Stimulated activated naive CD4-positive, alpha-beta T cell treated with Interleukin-2 at 50 U/mL for 16 hours (primary cell): ENCODE data around the gene CXorf58.
A peak's percentile ranks its signal among the peaks of the same experiment; 100 is the strongest.
"Not testable (repeated sequence)": the region's sequence is repeated elsewhere in the genome, so short reads cannot be mapped to it uniquely, and the experiment has no call there.

Experiments used
- DNase-seq: peaks from one replicate; lab custom pipeline; 2025; lab: John Stamatoyannopoulos, UW

CXorf58 gene

DNA sequence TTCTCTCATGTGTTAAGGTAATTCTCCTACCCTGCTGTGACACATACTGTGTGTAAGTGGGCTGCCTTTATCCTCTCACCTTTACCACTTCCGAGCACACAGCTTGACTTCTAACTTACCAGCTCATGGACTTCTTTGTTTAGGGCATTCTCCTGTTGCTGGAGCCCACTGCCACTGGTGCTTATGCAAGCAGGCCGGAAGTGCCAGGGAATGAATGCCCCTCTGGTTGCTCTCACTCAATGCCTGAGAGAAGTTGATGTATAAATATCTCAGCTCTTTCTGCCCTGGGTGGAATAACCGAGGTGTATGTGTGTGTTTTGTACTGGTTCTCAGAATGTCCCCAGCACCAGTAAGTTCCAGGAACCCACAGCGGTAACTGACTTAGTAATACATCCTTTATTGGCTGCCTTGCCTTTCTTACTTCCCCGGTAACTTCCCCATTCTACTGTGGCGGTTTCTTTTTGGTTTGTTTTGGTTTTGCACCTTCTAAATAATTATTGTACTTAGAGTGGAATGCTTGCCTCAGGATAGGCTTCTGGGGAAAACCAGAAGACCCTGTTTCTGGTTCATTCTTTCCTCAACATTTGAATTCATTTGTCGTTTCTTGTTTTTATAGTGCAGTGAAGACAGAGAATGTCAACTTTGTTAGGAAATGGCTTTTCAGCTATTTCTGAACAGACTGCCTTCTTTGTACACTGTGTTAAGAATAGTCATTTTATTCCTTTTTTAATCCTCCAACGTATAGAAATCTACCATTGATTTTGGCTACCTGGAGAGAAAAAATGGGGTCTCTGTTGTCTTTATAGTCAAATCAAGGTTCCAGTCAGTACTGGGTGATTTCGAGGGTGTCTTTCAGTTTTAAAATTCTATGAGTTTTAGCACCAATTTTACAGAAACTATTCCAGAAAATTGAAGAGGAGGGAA, 45.4 kb downstream of the CXorf58 start:
- DNase-seq: peak; percentile 30

DNA sequence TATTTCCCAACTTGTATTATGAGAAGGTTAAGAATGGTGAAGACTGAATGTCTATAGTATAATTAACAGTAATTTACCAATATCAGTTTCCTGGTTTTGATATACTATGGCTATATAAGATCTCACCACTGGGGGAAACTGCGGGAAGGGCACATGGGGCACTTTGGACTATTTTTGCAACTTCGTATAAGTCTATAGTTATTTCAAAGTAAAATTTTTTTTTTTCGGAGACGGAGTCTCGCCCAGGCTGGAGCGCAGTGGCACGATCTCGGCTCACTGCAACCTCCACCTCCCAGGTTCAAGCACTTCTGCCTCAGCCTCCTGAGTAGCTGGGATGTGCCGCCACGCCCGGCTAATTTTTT, 46.1 kb downstream of the CXorf58 start:
- no peak for DNase-seq

DNA sequence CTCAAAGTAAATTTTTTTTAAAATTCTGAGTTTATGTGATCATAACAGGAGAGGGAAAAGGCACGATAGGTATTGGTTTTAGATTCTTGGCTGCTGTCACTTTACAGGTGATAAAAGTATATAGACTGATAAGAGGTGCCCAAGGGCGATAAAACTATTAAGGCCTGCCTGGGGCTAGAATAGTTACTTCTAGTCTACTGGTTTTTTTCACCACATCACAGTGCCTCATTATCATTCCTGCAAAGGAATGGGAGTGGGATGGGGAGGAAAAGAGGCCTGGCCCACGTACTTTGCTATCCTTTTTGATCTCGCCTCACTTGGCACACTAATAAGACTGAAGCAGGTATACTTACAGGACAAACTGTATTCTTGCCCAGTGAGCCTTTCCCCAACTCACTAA, 46.6 kb downstream of the CXorf58 start:
- DNase-seq: no peak

DNA sequence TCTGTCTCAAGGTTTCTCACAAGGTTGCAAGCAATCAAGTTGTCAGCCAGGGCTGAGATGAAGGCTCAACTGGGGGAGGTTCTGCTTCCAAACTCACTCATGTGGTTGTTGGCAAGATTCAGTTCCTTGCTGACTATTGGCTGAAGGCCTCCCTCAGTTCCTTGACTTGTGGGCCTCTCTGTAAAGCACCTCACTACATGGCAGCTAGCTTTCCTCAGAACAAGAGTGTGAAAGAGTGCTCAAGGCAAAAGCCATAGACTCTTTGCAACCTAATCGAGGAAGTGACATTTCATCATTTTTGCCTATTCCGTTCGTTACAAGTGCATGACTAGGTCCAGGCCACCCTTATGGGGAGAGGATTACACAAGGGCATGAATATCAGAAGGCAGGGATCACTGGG, 52.0 kb downstream of the CXorf58 start:
- DNase-seq: no peak

DNA sequence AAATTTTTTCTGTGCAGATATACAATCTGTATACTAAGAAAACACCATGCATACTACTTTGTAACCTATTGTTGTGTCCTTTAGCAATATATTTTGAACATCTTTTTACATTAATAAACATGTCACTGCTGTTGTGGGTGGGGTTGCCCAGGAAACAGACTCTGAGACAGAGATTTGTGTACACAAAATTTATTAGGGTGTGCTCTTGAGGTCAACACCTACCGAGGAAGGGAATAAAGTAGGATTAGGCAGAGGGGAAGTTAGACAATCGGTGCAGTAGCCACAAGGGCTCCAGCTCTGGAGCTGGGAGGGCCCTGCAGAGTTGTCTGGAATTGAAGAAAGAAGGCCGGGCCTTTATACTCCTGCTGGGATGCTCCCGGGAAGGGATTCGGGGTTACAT, 56.4 kb downstream of the CXorf58 start:
- DNase-seq: no peak

DNA sequence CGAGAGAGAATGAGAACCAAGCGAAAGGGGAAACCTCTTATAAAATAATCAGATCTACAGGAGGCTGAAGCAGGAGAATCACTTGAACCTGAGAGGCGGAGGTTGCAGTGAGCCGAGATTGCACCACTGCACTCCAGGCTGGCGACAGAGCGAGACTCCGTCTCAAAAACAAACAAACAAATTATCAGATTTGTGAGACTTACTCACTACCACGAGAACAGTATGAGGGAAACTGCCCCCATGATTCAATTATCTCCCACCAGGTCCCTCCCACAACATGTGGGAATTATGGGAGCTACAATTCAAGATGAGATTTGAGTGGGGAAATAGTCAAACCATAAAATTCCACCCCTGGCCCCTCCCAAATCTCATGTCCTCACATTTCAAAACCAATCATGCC, 57.8 kb downstream of the CXorf58 start:
- DNase-seq: not testable (repeated sequence)

DNA sequence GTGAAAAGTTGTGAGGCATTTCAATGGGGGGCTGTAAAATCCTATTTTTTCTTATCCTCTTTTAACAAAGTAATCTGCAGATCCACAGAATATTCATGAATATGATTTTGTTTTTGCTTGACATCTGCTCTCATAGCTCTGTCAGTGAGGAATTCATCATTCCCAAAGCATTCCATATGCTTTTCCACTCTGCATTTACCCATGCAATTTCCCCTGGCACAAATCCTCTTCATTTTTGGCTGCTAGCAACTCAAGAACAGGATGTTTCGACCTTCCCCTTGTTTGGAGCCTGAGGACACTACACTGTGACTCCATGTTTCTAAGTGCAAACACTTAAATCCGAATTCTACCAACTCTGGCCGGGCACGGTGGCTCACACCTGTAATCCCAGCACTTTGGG, 70.7 kb downstream of the CXorf58 start:
- DNase-seq: no peak

DNA sequence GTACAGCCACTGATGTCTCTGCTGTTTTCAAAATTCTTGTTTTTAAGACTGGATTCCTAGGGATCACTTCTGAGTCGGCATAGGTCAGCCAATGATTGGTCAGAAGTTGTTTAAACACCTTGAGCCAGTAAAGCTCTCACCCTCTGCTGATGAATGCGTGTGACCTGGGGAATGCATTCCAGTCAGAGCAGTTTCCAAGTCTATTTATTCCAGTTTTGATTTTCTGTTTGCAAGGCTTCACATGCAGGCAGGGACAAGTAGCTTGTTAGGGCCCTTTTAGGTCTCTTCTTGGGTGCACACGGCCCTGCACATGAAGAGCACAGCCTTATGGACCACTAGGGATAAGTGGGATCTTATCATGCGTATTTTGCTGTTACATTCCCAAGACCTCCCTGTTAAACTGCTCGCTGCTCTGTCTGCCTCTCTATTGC, 72.2 kb downstream of the CXorf58 start:
- DNase-seq: no peak

DNA sequence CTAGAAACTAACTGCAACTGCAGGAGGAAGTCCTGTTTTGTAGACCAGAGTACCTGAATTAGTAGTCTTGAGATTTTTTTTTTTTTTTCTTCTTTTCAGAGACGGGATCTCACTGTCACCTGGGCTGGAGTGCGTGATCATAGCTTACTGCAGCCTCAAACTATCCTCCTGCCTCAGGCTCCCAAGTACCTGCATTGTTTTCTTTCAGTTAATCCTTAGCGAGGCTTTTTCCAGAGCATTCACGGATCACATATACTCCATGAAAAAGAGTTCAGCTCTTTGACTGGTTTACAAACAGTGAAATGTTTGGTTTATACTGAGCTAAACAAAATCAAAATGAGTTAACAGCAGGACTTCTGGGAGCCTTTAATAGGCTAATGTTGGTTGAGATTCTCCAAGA, 73.4 kb downstream of the CXorf58 start:
- no peak for DNase-seq

DNA sequence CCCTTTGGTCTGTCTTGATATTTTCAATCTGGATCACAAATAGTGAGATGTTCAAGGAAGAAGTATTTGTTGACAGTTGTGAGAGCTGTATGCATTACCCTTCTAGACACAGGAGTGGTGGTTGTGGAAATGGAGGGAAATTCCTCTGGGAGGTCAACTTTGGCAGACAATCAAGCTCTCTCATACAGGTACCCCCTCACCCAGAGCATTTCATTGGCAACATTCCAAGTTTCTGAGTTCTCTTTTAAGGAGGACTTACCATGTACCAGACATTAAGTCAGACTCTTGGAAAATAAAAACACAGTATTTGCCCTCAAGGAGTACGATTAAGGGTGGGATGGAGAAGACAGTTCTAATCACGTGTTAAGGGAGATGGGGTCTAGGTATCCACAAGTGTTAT, 73.9 kb downstream of the CXorf58 start:
- DNase-seq: no peak

GRCh38 chrX:23982891-23983290, 75.1 kb downstream of the CXorf58 start:
- DNase-seq: no peak
